HG03520 (cell line): Measurements from ENCODE around the gene PARD6B.
"Not testable (repeated sequence)": the region's sequence is repeated elsewhere in the genome, so short reads cannot be mapped to it uniquely, and the experiment has no call there.

ENCODE experiments used
- ATAC-seq: cut with Tn5 transposase; IDR thresholded peaks from one replicate; pipeline ENCODE4 v1.9.1; 2021; ENCODE audit warnings: mild to moderate bottlenecking, moderate library complexity; ENCODE audit not compliant: unreplicated experiment

PARD6B gene, protein sequence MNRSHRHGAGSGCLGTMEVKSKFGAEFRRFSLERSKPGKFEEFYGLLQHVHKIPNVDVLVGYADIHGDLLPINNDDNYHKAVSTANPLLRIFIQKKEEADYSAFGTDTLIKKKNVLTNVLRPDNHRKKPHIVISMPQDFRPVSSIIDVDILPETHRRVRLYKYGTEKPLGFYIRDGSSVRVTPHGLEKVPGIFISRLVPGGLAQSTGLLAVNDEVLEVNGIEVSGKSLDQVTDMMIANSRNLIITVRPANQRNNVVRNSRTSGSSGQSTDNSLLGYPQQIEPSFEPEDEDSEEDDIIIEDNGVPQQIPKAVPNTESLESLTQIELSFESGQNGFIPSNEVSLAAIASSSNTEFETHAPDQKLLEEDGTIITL

DNA sequence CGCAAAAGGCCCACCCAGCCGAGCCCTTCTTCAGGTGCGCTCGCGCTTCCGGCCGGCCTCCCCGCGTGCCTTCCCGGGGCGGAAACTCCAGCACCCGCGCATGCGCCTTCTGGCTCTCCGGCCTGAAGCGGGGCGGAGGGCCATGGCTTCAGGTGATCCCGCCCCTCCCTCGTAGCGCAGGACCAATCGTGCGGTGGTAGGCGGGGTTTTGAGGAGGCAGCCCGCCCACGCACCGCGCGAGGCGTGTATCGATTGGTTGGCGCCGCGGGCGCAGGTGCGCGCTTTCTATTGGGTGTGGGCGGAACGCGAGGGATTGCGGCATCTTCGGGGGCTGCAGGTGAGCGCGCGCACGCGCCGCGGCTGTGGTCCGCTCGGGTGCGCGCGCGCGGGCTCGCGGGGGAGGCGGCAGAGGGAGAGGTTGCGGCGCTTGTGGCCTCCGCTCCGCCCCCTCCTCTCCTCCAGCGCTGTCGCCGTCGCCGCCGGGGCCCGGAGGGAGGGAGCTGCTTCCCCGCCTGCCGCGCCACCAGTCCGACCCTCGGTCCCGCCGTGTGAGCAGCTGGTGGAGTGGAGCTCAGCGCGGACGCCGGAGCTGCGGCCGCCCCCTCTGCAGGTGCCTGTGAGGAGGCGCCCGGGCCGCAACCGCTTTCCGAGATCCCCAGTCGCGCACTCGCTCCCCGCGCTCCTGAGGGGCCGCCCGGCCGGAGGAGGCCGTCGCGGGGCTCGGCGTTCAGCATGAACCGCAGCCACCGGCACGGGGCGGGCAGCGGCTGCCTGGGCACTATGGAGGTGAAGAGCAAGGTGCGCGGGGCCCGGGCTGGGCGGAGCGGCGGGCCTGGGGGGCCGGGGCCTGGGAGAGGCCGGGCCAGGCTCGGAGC is at the start of gene PARD6B:
PARD6B (plus strand) TSS at position 526 of the 875 bp plus-strand sequence; CDS start at position 733, 207 bp downstream.
- ATAC-seq = peak; percentile 86

DNA sequence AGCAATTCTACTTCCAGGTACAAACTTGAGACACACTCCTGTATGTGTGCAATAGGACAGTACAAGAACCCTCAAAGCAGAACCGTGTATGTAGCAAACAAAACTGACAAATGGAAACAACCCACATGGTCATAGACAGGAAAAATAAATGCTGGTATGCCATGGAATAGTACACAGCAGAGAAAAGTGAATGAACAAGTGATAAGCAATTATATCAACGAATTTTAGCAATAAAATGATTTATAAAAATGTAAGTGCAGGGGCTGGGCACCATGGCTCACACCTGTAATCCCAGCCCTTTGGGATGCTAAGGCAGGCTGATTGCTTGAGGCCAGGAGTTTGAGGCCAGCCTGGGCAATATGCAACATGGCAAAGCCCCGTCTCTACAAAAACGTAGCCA is 49.3 kb upstream of the PARD6B start:
- ATAC-seq = no peak

DNA sequence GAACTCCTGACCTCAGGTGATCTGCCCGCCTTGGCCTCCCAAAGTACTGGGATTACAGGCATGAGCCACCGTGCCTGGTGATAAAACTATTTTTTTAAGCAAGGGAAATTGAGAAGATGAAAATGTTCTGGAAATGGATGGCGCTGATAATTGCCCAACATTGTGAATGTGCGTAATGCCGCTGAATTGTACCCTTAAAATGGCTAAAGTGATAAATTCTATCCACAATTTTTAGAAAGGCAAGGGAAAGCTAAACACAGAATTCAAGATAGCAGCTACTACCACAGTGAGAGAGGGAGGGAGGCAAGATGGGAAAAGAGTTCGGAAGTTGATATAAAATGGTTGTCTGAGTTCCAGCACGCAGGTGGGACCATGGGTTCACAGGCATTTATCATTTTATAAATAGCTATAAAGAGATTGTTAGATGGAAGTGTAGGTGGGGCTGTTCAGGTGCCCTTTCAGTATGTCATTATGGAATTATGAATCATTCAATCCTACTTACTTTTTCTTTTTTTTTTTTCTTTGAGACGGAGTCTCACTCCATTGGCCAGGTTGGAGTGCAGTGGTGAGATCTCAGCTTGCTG is 48.3 kb upstream of the PARD6B start:
- no peak for ATAC-seq

DNA sequence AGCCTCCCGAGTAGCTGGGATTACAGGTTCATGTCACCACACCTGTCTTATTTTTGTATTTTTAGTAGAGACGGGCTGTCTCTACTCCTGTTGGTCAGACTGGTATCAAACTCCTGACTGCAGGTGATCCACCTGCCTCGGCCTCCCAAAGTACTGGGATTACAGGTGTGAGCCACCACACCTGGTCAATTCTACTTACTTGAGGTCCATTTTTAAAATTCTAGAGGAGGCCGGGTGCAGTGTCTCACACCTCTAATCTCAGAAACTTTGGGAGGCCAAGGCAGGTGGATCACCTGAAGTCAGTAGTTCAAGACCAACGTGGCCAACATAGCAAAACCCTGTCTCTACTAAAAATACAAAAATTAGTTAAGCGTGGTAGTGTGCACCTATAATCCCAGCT is 47.8 kb upstream of the PARD6B start:
- no peak for ATAC-seq

DNA sequence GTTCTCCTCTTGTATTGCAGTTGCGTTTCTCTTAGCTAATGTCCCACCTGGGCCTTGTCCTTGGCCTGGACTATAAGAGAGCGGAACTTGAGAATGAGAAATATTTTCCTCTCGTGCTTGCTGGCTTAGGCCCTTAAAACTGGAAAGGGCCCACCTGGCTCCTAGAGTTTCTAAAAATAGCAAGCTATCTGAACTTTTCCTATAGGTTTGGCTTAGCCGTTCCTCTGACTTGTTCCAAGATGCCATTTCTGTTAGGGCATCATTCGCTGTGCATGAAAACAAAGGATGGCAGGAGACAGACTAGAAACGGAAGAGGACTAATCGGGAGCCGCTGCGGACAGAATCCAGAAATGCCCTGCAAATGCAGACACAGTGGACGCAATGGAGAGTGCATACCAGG is 44.6 kb upstream of the PARD6B start:
- ATAC-seq = no peak

DNA sequence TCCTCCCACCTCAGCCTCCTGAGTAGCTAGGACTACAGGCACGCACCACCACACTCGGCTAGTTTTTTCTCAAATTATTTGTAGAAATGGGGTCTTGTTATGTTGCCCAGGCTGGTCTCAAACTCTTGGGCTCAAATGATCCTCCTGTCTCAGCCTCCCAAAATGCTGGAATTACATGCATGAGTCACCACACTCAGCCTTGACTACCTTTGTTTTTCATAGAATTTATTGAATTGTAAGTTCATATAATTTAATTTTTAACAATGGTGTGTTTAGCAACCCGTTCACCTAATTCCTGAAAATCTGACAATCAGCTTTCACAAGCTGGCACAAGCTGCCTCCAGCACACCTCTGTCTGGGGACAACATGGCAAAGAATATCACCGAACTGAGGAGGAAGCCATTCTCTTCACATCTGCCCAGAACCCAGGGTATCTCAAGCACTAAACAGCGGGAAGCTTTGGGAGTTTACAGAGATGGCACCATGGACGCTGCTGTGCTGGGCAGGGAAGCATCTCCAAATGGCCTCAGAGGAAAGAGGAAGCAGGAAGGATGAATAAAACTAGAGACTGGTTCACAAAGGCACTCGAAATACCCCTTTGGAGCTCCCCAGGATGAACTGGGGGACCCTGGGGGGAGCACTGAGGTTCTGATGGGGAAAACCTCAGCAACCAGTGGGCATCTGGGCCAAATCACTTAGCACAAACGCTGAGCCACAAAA is 43.0 kb upstream of the PARD6B start:
- no peak for ATAC-seq

DNA sequence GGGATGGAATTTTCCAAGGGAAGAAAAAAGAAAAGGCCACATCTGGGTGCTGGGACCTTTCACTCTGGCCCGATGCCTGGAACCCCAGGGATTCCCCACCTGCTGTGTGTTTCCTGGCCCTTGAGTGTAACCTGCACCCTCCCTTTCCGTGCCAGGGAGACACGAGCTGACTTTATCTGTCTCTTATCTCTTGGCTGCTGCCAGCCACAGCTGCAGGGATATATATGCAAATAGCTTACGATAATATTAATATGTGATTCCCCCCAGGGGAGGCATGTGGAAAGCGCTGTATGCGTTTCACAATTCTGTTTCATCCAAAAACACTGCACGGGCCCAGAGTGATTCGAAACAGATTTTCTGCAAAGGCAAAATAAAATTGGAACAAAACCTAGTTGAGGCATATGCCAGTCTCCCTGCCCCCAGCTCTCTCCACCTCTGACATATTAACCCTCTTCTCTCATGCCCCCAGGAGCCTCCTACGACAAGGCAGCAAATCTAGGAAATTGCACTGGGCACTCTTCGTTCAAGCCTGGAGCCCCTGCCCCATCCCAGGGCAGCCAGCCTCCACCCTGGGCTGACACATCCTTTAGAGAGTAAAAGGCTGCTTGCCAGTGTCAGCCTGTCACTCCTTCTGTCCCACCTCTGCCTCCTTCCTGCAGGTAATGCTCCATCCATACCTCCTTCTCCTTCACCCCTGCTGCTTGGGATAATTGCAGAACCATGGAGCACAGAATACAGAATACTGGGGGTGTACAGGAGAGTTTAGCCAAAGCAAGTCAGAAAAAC is 41.3 kb upstream of the PARD6B start:
- no peak for ATAC-seq

DNA sequence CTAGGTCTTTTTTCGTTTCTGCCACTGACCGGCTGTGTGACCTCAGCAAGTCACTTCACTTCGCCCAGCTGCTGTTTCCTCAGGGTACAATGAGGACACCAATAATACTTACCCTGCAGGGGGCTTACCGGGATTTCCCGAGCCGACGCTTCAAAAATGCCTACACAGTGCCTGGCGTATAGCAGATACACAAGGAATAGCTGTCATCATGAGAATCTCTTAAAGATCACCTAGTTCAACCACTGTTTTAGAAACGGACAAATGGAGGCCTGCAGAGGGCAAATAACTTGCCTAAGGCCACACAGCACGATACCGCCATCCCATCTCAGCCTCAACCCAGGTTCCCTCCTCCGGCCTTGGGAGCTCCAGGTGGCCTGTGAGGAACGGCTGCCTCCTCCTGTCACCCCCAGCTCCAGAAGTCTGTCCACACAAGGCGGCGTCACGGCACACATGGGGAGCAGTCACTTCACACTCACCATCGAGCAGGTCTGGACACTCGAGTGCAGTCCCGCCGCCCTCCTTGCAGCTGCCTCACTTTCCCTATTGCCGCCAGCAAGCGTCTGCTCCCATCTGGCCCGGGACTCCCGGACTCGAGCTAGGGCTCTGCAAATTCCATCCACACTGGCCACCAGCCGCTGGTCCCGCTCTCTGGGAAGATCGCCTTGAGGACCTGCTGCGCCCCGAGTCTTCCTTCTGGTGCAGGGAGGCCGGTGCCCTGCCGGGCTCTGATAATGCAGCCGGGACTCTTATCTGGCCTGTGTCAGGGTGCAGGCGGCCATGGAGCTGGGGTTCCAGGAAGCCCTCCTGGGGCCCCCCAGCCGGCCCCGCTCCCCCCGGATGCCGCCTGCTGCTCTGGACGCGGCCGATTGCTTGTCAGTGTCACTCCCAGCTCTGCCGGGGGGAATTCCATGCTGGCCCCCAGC is 40.5 kb upstream of the PARD6B start, which contains the start of gene RIPOR3:
RIPOR3 (minus strand) TSS at position 893 of the 923 bp plus-strand sequence; CDS start at position 479, 414 bp downstream.
- no peak for ATAC-seq

DNA sequence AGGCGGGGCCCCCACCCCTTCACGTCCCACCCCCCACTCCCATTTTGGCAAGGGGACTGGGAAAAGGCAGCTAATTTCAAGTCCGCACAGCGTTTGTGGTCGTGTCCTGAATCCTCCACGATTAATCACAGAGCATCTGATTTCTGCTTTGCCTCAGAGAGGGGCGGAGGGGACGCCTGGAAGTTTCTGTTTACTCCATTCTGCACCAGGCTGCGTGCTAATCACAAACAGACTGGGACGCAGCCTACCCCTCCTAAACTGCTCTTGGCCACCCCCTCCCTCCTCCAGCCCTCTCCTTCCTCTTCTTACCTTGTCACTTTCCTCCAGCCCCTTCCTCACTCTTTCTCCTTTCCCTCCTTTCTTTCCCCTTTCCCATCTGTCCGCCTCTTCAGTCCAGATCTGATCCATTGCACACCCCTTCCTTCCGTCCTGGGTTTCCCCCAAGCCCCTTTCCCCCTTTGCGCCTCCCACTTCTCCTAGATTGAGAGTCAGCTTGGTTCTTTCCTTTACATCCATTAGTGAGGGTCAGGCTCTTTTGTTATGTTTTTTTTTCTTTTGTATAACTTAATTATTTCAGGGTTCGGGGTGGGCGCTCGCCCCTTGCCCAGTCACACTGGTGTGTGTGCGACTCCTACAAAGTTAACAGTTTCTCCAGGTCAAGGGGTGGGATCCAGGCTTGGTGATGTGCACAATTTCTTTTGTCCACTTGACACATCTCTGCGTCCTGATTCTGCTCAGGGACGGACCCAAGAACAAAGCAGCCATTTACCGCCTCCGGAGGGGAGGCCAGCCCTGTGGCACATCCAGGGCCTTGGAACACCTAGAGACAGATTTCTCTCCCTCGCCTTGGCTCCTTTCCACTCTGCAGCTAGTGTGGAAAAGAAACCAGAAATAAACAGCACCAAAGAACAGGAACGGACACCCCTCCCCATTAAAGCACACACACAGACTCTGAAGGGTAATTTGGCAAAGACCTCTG is 39.5 kb upstream of the PARD6B start:
- ATAC-seq = no peak

DNA sequence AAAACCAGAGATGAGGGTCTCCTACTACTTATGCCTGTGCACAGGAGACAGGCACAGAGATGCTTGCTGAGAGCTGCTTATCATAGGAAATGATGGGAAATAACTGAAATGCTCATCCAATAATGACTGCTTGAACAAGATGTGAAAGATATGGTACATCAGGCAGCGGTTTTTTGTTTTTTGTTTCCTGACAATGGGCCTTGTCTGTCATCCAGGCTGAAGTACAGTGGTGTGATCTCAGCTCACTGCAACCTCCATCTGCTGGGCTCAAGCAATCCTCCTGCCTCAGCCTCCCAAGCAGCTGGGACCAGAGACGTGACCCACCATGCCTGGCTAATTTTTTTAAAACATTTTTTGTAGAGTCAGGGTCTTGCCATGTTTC is 38.8 kb upstream of the PARD6B start:
- ATAC-seq = no peak

DNA sequence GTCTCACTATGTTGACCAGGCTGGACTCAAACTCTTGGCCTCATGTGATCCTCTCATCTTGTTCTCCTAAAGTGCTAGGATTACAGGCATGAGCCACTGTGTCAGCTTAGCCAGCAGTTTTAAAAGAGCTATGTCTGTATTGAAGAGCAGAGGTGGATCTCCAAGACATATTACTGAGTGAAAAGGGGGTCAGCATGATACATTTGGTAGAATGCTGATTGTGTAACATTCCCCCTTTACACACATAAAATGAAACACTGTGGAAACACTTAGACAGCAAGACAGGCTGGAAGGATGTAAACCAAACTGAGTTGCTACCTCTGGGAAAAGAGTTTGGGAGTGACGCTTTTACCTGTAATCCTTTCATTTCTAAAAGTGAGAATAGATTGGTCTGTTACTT is 38.4 kb upstream of the PARD6B start:
- ATAC-seq = no peak

DNA sequence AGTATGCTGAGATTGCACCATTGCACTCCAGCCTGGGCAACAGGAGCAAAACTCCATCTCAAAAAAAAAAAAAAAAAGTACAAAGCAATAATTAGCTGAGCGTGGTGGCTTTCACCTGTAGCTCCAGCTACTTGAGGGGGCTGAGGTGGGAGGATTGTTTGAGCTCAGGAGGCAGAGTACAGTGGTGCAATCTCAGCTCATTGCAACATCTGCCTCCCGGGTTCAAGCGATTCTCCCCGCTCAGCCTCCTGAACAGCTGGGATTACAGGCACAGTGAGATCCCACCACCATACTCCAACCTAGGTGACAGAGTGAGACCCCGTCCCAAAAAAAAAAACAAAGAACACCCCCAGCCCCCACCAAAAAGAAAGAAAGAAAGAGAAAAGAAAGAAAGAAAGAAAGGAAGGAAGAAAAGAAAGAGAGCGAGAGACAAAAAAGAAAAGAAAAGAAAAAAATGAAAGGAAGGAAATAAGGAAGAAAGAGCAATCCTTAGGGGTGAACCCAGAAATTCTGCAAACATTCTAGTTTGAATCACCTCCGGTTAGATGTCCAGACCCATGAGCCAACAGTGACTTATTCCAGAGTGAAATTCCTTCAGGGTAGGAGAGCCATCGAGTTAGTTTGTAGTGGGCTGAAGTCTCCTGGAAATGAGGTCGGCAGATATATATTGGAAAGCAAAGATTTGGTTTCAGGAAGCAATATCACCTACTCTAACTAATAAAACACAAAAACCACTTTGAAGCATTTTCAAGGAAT is 36.8 kb upstream of the PARD6B start:
- no peak for ATAC-seq

DNA sequence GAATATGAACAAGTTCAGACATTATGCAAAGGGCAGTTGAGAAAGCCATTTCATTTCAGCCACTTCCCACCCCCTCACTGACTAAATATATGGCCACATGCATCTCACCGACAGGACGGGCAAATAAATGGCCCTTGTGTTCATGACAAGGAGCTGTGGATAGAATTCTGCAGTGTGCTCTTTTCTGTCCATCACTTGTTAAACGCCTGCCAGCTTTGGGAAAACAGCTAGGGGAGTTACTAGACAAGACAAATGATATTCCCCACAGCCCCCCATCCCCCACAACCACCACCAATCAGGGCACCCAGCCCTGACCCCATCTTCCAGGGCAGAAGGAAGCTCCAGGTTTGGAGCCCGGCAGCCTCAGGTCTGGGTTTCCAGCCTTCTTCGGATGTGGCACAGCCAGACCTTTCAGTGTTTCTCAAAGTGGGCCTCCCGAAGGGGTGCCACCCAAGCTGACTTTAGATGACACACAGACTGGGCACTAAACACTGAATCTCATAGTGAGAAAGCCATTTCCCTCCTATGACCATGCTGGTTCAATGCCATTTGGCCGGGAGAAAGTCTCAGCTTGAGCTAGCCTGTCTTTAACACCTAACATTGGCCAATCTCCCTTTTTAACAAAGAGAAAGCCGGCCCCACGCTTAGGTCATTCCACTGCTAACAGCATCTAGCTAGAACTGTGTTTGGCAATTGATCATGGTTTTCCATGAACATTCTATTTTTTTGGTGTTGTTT is 36.1 kb upstream of the PARD6B start:
- ATAC-seq = no peak

DNA sequence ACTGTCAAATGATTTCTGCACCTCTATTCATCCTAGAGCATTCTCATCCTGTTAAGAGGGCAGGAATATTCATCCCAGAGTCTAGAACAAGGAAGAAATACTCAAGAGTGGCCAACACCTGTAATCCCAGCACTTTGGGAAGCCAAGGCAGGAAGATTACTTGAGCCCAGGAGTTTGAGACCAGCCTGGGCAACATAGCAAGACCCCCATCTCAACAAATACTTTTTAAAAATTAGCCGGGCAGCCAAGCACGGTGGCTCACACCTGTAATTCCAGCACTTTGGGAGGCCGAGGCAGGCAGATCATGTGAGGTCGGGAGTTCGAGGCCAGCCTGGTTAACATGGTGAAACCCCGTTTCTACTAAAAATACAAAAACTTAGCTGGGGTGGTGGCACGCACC is 33.1 kb upstream of the PARD6B start:
- not testable (repeated sequence) for ATAC-seq

DNA sequence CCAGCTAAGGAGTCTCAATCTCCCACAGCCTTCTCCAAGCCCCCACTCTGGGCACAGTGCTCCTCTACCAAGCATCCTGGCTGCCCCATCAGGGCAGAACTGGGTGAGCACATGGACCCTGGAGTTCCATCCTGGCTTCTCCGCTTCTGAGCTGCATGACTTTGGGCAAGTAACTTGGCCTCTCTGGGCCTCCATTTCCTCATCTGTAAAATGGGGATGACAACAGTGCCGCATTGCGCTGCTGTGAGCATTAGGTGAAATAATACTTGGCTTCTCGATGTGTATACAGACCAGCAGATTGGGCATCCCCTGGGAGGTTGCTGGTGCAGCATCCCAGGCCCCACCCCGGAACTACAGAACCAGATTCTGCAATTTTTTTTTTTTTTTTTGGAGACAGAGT is 31.7 kb upstream of the PARD6B start:
- no peak for ATAC-seq
